ENCODE data around the gene TNFAIP8L2.

GRCh38 chr1:151145304-151146071 is 11.0 kb upstream of the TNFAIP8L2 start:
- no peak for TF ChIP-seq CTCF (conservative IDR thresholded peaks at IDR 0.05; ENCODE audit: low read depth, low read length)
- no peak for TF ChIP-seq EZH2 (IDR thresholded peaks at IDR 0.05; ENCODE audit: low read length, unreplicated experiment)

Data from PC-3 (cell line).